ENCODE data around the gene C9orf40. TPM values are rescaled to one million over a fixed set of nuclear protein-coding genes. Genes with fewer than 3 reads are reported as not detected.

The C9orf40 gene
- total and polyA plus RNA-seq, 2 donors (not counting 3 experiments of a cell fraction or from before 2014, with no cell fraction given), result 2.2 to 7.5 TPM

GRCh38 chr9:74983709-74984108 lies 31.0 kb upstream of the C9orf40 start:
- FAIRE-seq, result no peak
- CTCF ChIA-PET, result interaction anchor here (1.0 kb wide), 1 partner anchor 11 kb away, joined by 3 read pairs; no protein-coding TSS in a partner anchor

More at GRCh38 chr9:74983709-74984108, 31.0 kb upstream of the C9orf40 start:
- Histone ChIP-seq H3K9me3 (replicated peaks; ENCODE audit: control insufficient read depth, insufficient read depth, low read length) (no peaks in the 10 kb centered on the region), H3K27ac (ENCODE audit: insufficient read depth, low read depth, low read length) (no peak overlapping the region), H3K36me3 (ENCODE audit: control insufficient read depth in 2 of 2, extremely low read depth in 1 of 2, insufficient read depth in 2 of 2, low read length in 2 of 2) (peaks cover 0 to 3% of the 10 kb centered on the region in 2 experiments), H3K9ac (replicated peaks; ENCODE audit: extremely low read depth, insufficient read depth, low read length) (no peak overlapping the region), H3K4me3 (replicated peaks in 1 of 3; ENCODE audit: insufficient read depth in 1 of 3, low read depth in 1 of 3, low read length in 3 of 3) (no peak overlapping the region), H2AFZ (ENCODE audit: low read depth, low read length) (no peak overlapping the region), H3K9me1 (replicated peaks; ENCODE audit: control insufficient read depth, extremely low read depth, insufficient read depth, low read length) (no peaks in the 10 kb centered on the region), H3K4me2 (ENCODE audit: insufficient read depth, low read length) (no peak overlapping the region), H4K20me1 (replicated peaks; ENCODE audit: control insufficient read depth, extremely low read depth, insufficient read depth, low read length) (no peaks in the 10 kb centered on the region), H3K79me2 (ENCODE audit: control insufficient read depth, insufficient read depth, low read length) (no peaks in the 10 kb centered on the region), H3K4me1 (ENCODE audit: control insufficient read depth, extremely low read depth, insufficient read depth, low read length) (no peaks in the 10 kb centered on the region), H3K27me3 (ENCODE audit: control insufficient read depth in 2 of 2, insufficient read depth in 2 of 2, low read length in 2 of 2) (no peaks in the 10 kb centered on the region)
- intact Hi-C loops (cut with micrococcal nuclease) (no loop called here), dilution Hi-C loops (cut with MboI; ENCODE audit: extremely low pct_ligation_motif_present, low sequenced_read_pairs) (no loop called here)
- no peak for DNase-seq (ENCODE audit: low read depth, low spot score)
- TF ChIP-seq MYC (IDR thresholded peaks at IDR 0.05; ENCODE audit: low read depth, low read length) (no peak), JUN (IDR thresholded peaks at IDR 0.05; ENCODE audit: borderline replicate concordance, insufficient read depth, insufficient read length, low read depth) (no peak), MAX (IDR thresholded peaks at IDR 0.05; ENCODE audit: insufficient read depth, insufficient read length) (no peak), POLR2AphosphoS5 (IDR thresholded peaks at IDR 0.05; ENCODE audit: insufficient read depth, low read depth, low read length) (no peak), EZH2 (IDR thresholded peaks at IDR 0.05; ENCODE audit: borderline replicate concordance, low read depth, low read length, severe bottlenecking) (no peak), POLR2A (IDR thresholded peaks at IDR 0.05; ENCODE audit: low read depth, low read length) (no peak), GATA2 (IDR thresholded peaks at IDR 0.05; ENCODE audit: insufficient read depth, insufficient read length, low read depth, low read length) (no peak), FOS (IDR thresholded peaks at IDR 0.05; ENCODE audit: borderline replicate concordance, insufficient read depth, low read length) (no peak)
- TF ChIP-seq, protein P1, sequence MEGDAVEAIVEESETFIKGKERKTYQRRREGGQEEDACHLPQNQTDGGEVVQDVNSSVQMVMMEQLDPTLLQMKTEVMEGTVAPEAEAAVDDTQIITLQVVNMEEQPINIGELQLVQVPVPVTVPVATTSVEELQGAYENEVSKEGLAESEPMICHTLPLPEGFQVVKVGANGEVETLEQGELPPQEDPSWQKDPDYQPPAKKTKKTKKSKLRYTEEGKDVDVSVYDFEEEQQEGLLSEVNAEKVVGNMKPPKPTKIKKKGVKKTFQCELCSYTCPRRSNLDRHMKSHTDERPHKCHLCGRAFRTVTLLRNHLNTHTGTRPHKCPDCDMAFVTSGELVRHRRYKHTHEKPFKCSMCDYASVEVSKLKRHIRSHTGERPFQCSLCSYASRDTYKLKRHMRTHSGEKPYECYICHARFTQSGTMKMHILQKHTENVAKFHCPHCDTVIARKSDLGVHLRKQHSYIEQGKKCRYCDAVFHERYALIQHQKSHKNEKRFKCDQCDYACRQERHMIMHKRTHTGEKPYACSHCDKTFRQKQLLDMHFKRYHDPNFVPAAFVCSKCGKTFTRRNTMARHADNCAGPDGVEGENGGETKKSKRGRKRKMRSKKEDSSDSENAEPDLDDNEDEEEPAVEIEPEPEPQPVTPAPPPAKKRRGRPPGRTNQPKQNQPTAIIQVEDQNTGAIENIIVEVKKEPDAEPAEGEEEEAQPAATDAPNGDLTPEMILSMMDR (IDR thresholded peaks at IDR 0.05; ENCODE audit: extremely low read depth in 1 of 2, insufficient read depth in 1 of 2, low read depth in 1 of 2, low read length in 2 of 2), result no peak
- BruUV-seq (replicated peaks), result no TSS peak
- POLR2A ChIA-PET, result no interaction called here

Measured in endothelial cell of umbilical vein (primary cell).